GM23338 (cell line): ENCODE data around the gene FBXW4. TPM values are rescaled to one million over a fixed set of nuclear protein-coding genes. Genes with fewer than 3 reads are reported as not detected.

Experiments
- ATAC-seq: fragments of 200-7000 bp; cut with Tn5 transposase; 3 replicates; pipeline ENCODE4 v1.9.1; 2020
- DNase-seq: peaks from one replicate; pipeline ENCODE4 v3.0.0-alpha.2; 2015; ENCODE audit warnings: low spot score
- H2AFZ ChIP-seq: fragments of 200-600 bp; sonication (generic); 2 replicates; pipeline ENCODE4 v1.8.0; 2016; ENCODE audit warnings: antibody characterized with exemption, mild to moderate bottlenecking, moderate library complexity
- H3F3A ChIP-seq: fragments of 200-600 bp; sonication (generic); replicated peaks from 2 replicates; pipeline ENCODE4 v1.8.0; 2017; ENCODE audit warnings: antibody characterized with exemption, mixed run types, low read depth
- H3K27ac ChIP-seq: fragments of 200-600 bp; sonication (generic); 2 replicates; pipeline ENCODE4 v1.6.1; 2016; ENCODE audit warnings: low read depth
- H3K27me3 ChIP-seq: fragments of 200-600 bp; sonication (generic); 2 replicates; pipeline ENCODE4 v1.8.0; 2016; ENCODE audit warnings: mild to moderate bottlenecking, mixed run types, moderate library complexity; ENCODE audit not compliant: insufficient read depth
- H3K36me3 ChIP-seq: fragments of 200-600 bp; sonication (generic); 2 replicates; pipeline ENCODE4 v1.8.0; 2016; ENCODE audit warnings: mild to moderate bottlenecking; ENCODE audit not compliant: insufficient read depth
- H3K4me1 ChIP-seq: fragments of 200-600 bp; sonication (generic); 2 replicates; pipeline ENCODE4 v1.8.0; 2016; ENCODE audit warnings: mild to moderate bottlenecking, moderate library complexity; ENCODE audit not compliant: insufficient read depth
- H3K4me2 ChIP-seq: fragments of 200-600 bp; sonication (generic); 2 replicates; pipeline ENCODE4 v1.7.1; 2017; ENCODE audit warnings: mixed run types
- H3K4me3 ChIP-seq: fragments of 200-600 bp; sonication (generic); 2 replicates; pipeline ENCODE4 v1.6.1; 2016; ENCODE audit warnings: mixed run types
- H3K79me2 ChIP-seq: fragments of 200-600 bp; sonication (generic); replicated peaks from 2 replicates; pipeline ENCODE4 v1.8.0; 2017; ENCODE audit warnings: mild to moderate bottlenecking; ENCODE audit not compliant: insufficient read depth
- H3K9me2 ChIP-seq: fragments of 200-600 bp; sonication (generic); 2 replicates; pipeline ENCODE4 v1.8.0; 2017; ENCODE audit not compliant: insufficient read depth
- H4K20me1 ChIP-seq: fragments of 200-600 bp; sonication (generic); replicated peaks from 2 replicates; pipeline ENCODE4 v1.8.0; 2017; ENCODE audit warnings: mild to moderate bottlenecking; ENCODE audit not compliant: insufficient read depth
- H3K27ac Mint-ChIP-seq: 2 replicates; pipeline ENCODE4 v1.8.0; 2020; ENCODE audit warnings: inconsistent platforms, mild to moderate bottlenecking, moderate library complexity, mixed read lengths
- H3K27me3 Mint-ChIP-seq: 3 replicates; pipeline ENCODE4 v1.8.0; 2022; ENCODE audit warnings: low read depth, mild to moderate bottlenecking, moderate library complexity, mixed read lengths, inconsistent platforms; ENCODE audit not compliant: insufficient read depth, poor library complexity
- H3K36me3 Mint-ChIP-seq: 3 replicates; pipeline ENCODE4 v1.8.0; 2021; ENCODE audit warnings: low read depth, mild to moderate bottlenecking, inconsistent platforms, moderate library complexity, mixed read lengths
- H3K4me1 Mint-ChIP-seq: 3 replicates; pipeline ENCODE4 v1.8.0; 2020; ENCODE audit warnings: mild to moderate bottlenecking, inconsistent platforms, mixed read lengths
- H3K4me3 Mint-ChIP-seq: 3 replicates; pipeline ENCODE4 v1.8.0; 2021; ENCODE audit warnings: moderate library complexity, mild to moderate bottlenecking, inconsistent platforms, mixed read lengths
- H3K9me3 Mint-ChIP-seq: 3 replicates; pipeline ENCODE4 v1.8.0; 2020; ENCODE audit warnings: moderate library complexity, mild to moderate bottlenecking, inconsistent platforms, mixed read lengths
- JUNB ChIP-seq: IDR thresholded peaks from one replicate; pipeline ENCODE4 v1.6.1; 2016; ENCODE audit warnings: antibody characterized with exemption; ENCODE audit not compliant: unreplicated experiment
- NANOG ChIP-seq: IDR thresholded peaks from 2 replicates; pipeline ENCODE4 v1.6.1; 2016; ENCODE audit warnings: antibody characterized with exemption, borderline replicate concordance
- ZNF114 ChIP-seq: fragments of 250-450 bp; sonication (Bioruptor Pico); IDR thresholded peaks from 2 replicates; pipeline ENCODE4 v1.5.0; 2020; ENCODE audit warnings: mild to moderate bottlenecking, moderate library complexity
- ZNF331 ChIP-seq: fragments of 250-450 bp; sonication (Bioruptor Pico); IDR thresholded peaks from 2 replicates; pipeline ENCODE4 v1.5.0; 2020; ENCODE audit warnings: low read depth, mild to moderate bottlenecking, moderate library complexity
- polyA plus RNA-seq: library from polyadenylated mRNA; unstranded; fragments of >200 nt; fragmentation: Nextera tagmentation; extraction: Ambion mirVana; gene quantifications from 2 replicates; pipeline ENCODE4 v1.2.1, GENCODE V29; 2016
- total RNA-seq: library from RNA; depleted of rRNA; stranded (reverse); fragments of >200 nt; shearing (Covaris generic); gene quantifications from 2 replicates; pipeline ENCODE4 v1.2.3, GENCODE V29; 2014
- TF ChIP-seq, protein P1 (sequence below): fragments of 250-450 bp; sonication (Bioruptor Pico); IDR thresholded peaks from 2 replicates; pipeline ENCODE4 v1.5.0; 2020; ENCODE audit warnings: mild to moderate bottlenecking, moderate library complexity
- TF ChIP-seq, protein P2 (sequence below): IDR thresholded peaks from one replicate; pipeline ENCODE4 v1.6.1; 2018; ENCODE audit warnings: antibody characterized with exemption; ENCODE audit not compliant: unreplicated experiment

Gene FBXW4
- total and polyA plus RNA-seq, 2 experiments from 2014 or later, result 8.0 to 18.6 TPM

DNA sequence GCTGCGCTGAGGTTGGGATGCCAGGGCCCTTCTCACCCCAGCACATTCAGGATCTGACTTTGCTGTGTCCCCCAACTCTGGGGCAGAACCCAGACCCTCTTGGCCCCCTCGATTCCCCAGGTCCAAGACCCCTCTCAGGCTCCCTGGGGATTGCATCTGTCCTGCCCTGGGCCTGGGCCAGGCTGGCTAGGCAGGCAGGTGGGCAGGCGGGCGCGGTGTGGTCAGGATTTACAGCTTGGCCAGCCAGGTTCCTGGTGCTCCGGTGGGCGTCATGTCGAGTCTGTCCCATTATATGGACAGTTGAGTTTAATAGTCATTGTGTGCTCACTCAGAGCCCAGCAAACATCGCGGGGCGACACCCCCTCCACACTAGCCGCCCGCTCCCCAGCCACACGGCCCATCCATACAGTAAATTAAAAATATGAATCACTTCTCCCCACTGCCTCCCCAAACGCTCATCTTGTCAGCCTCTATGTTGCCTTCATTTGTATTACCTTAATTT is 130.4 kb downstream of the FBXW4 start (continued):
- TF ChIP-seq, protein P1, sequence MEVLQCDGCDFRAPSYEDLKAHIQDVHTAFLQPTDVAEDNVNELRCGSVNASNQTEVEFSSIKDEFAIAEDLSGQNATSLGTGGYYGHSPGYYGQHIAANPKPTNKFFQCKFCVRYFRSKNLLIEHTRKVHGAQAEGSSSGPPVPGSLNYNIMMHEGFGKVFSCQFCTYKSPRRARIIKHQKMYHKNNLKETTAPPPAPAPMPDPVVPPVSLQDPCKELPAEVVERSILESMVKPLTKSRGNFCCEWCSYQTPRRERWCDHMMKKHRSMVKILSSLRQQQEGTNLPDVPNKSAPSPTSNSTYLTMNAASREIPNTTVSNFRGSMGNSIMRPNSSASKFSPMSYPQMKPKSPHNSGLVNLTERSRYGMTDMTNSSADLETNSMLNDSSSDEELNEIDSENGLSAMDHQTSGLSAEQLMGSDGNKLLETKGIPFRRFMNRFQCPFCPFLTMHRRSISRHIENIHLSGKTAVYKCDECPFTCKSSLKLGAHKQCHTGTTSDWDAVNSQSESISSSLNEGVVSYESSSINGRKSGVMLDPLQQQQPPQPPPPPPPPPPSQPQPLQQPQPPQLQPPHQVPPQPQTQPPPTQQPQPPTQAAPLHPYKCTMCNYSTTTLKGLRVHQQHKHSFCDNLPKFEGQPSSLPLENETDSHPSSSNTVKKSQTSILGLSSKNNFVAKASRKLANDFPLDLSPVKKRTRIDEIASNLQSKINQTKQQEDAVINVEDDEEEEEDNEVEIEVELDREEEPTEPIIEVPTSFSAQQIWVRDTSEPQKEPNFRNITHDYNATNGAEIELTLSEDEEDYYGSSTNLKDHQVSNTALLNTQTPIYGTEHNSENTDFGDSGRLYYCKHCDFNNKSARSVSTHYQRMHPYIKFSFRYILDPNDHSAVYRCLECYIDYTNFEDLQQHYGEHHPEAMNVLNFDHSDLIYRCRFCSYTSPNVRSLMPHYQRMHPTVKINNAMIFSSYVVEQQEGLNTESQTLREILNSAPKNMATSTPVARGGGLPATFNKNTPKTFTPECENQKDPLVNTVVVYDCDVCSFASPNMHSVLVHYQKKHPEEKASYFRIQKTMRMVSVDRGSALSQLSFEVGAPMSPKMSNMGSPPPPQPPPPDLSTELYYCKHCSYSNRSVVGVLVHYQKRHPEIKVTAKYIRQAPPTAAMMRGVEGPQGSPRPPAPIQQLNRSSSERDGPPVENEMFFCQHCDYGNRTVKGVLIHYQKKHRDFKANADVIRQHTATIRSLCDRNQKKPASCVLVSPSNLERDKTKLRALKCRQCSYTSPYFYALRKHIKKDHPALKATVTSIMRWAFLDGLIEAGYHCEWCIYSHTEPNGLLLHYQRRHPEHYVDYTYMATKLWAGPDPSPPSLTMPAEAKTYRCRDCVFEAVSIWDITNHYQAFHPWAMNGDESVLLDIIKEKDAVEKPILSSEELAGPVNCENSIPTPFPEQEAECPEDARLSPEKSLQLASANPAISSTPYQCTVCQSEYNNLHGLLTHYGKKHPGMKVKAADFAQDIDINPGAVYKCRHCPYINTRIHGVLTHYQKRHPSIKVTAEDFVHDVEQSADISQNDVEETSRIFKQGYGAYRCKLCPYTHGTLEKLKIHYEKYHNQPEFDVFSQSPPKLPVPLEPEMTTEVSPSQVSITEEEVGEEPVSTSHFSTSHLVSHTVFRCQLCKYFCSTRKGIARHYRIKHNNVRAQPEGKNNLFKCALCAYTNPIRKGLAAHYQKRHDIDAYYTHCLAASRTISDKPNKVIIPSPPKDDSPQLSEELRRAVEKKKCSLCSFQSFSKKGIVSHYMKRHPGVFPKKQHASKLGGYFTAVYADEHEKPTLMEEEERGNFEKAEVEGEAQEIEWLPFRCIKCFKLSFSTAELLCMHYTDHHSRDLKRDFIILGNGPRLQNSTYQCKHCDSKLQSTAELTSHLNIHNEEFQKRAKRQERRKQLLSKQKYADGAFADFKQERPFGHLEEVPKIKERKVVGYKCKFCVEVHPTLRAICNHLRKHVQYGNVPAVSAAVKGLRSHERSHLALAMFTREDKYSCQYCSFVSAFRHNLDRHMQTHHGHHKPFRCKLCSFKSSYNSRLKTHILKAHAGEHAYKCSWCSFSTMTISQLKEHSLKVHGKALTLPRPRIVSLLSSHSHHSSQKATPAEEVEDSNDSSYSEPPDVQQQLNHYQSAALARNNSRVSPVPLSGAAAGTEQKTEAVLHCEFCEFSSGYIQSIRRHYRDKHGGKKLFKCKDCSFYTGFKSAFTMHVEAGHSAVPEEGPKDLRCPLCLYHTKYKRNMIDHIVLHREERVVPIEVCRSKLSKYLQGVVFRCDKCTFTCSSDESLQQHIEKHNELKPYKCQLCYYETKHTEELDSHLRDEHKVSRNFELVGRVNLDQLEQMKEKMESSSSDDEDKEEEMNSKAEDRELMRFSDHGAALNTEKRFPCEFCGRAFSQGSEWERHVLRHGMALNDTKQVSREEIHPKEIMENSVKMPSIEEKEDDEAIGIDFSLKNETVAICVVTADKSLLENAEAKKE (CRISPR knock-in tag), result no peak

- Histone ChIP-seq H3K4me1 (peaks cover 4% of the 10 kb centered on the region; the same call in 1 of the 2 replicates), H3K27ac (0 out of 2 replicates have a peak overlapping the region, but pooled peaks have one; percentile 32), H3K27me3 (peaks cover 31% of the 10 kb centered on the region), H3K9me2 (no peaks in the 10 kb centered on the region), H3K79me2 (no peaks in the 10 kb centered on the region), H4K20me1 (no peaks in the 10 kb centered on the region), H3K4me2 (no peak overlapping the region), H3K36me3 (no peaks in the 10 kb centered on the region; the same call in 1 of the 2 replicates), H3F3A (peaks cover 6% of the 10 kb centered on the region; the same call in 1 of the 2 replicates), H3K4me3 (no peak overlapping the region), H2AFZ (no peak overlapping the region)
- TF ChIP-seq ZNF114 (CRISPR knock-in tag), result no peak
- H3K36me3 Mint-ChIP-seq, result no peaks in the 10 kb centered on the region; the same call in 2 of the 3 replicates
- DNase-seq, result no peak
- peaks cover 34% of the 10 kb centered on the region for H3K27me3 Mint-ChIP-seq
- H3K9me3 Mint-ChIP-seq, result no peaks in the 10 kb centered on the region; the same call in 2 of the 3 replicates
- ATAC-seq, result no peak
- peaks cover 11% of the 10 kb centered on the region for H3K4me1 Mint-ChIP-seq
- no peak overlapping the region for H3K4me3 Mint-ChIP-seq
- H3K27ac Mint-ChIP-seq, result no peak overlapping the region
Observed at GRCh38 chr10:101563497-101564040, 131.4 kb downstream of the FBXW4 start.

DNA sequence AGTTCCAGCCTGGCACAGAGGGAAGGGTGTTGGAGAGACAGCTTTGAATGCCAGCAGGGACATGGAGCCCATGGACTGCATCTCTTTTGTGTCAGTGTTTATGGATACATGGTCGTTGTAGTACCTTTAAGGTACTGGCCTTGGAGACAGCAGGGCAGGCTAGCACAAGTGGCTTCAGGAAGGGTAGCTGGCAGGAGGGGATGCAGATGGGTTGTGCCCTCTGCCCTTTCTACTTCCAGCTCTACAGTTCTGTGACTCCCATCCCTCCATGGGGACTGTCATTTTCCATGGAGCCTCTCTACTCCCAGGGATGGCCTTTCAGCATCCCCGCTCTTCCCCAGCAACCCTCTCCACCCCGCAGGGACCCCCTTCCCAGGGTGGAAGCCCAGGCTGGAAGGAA is 132.0 kb downstream of the FBXW4 start:
- Histone ChIP-seq H3K36me3 (no peaks in the 10 kb centered on the region; the same call in 1 of the 2 replicates), H3K4me1 (peaks cover 4% of the 10 kb centered on the region; the same call in 1 of the 2 replicates), H3K9me2 (no peaks in the 10 kb centered on the region), H3K4me3 (no peak overlapping the region), H3K79me2 (no peaks in the 10 kb centered on the region), H3F3A (peaks cover 6% of the 10 kb centered on the region; the same call in 1 of the 2 replicates), H2AFZ (no peak overlapping the region), H4K20me1 (no peaks in the 10 kb centered on the region), H3K4me2 (no peak overlapping the region), H3K27me3 (peaks cover 26% of the 10 kb centered on the region), H3K27ac (no peak overlapping the region)
- DNase-seq (no peak), ATAC-seq (no peak)
- Mint-ChIP-seq H3K27me3 (peaks cover 30% of the 10 kb centered on the region), H3K27ac (no peak overlapping the region), H3K9me3 (no peaks in the 10 kb centered on the region; the same call in 2 of the 3 replicates), H3K4me1 (peaks cover 8% of the 10 kb centered on the region), H3K4me3 (no peak overlapping the region), H3K36me3 (no peaks in the 10 kb centered on the region; the same call in 2 of the 3 replicates)
- TF ChIP-seq NANOG (no peak), ZNF331 (CRISPR knock-in tag) (no peak), JUNB (no peak)
- TF ChIP-seq, protein P2, sequence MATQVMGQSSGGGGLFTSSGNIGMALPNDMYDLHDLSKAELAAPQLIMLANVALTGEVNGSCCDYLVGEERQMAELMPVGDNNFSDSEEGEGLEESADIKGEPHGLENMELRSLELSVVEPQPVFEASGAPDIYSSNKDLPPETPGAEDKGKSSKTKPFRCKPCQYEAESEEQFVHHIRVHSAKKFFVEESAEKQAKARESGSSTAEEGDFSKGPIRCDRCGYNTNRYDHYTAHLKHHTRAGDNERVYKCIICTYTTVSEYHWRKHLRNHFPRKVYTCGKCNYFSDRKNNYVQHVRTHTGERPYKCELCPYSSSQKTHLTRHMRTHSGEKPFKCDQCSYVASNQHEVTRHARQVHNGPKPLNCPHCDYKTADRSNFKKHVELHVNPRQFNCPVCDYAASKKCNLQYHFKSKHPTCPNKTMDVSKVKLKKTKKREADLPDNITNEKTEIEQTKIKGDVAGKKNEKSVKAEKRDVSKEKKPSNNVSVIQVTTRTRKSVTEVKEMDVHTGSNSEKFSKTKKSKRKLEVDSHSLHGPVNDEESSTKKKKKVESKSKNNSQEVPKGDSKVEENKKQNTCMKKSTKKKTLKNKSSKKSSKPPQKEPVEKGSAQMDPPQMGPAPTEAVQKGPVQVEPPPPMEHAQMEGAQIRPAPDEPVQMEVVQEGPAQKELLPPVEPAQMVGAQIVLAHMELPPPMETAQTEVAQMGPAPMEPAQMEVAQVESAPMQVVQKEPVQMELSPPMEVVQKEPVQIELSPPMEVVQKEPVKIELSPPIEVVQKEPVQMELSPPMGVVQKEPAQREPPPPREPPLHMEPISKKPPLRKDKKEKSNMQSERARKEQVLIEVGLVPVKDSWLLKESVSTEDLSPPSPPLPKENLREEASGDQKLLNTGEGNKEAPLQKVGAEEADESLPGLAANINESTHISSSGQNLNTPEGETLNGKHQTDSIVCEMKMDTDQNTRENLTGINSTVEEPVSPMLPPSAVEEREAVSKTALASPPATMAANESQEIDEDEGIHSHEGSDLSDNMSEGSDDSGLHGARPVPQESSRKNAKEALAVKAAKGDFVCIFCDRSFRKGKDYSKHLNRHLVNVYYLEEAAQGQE, result no peak
